Activated effector memory CD4-positive, alpha-beta T cell treated with Interleukin-2 at 50 U/mL for 16 hours (primary cell): ENCODE results near the gene CUEDC1.
"Not testable (repeated sequence)": the region's sequence is repeated elsewhere in the genome, so short reads cannot be mapped to it uniquely, and the experiment has no call there.

Experiments
- DNase-seq: peaks from one replicate; pipeline ENCODE4 v3.0.0-alpha.2; 2020

Gene CUEDC1

GRCh38 chr17:57984936-57985674, 29.9 kb upstream of the CUEDC1 start:
- DNase-seq = no peak

GRCh38 chr17:57984261-57984890, 29.2 kb upstream of the CUEDC1 start:
- DNase-seq = no peak

GRCh38 chr17:57983446-57983845, 28.2 kb upstream of the CUEDC1 start:
- DNase-seq = no peak

GRCh38 chr17:57982452-57983170, 27.4 kb upstream of the CUEDC1 start:
- DNase-seq = no peak

- no peak for DNase-seq
Measured at GRCh38 chr17:57980522-57980921, 25.3 kb upstream of the CUEDC1 start.

GRCh38 chr17:57979076-57979475, 23.9 kb upstream of the CUEDC1 start:
- no peak for DNase-seq

- no peak for DNase-seq
Measured at GRCh38 chr17:57976594-57976993, 21.4 kb upstream of the CUEDC1 start.

- DNase-seq = no peak
Measured at GRCh38 chr17:57975044-57975443, 19.8 kb upstream of the CUEDC1 start.

- not testable (repeated sequence) for DNase-seq
Measured at GRCh38 chr17:57974053-57974824, 19.0 kb upstream of the CUEDC1 start.

- DNase-seq = no peak
Measured at GRCh38 chr17:57972151-57972550, 16.9 kb upstream of the CUEDC1 start.

GRCh38 chr17:57971572-57971971, 16.4 kb upstream of the CUEDC1 start:
- DNase-seq = no peak

- DNase-seq = no peak
Measured at GRCh38 chr17:57970710-57971109, 15.5 kb upstream of the CUEDC1 start.

- DNase-seq = no peak
Measured at GRCh38 chr17:57968456-57968855, 13.2 kb upstream of the CUEDC1 start.

- DNase-seq = no peak
Measured at GRCh38 chr17:57966875-57967274, 11.7 kb upstream of the CUEDC1 start.

- DNase-seq = no peak
Measured at GRCh38 chr17:57966246-57966645, 11.0 kb upstream of the CUEDC1 start.

GRCh38 chr17:57965521-57966160, 10.4 kb upstream of the CUEDC1 start:
- DNase-seq = no peak

- DNase-seq = no peak
Measured at GRCh38 chr17:57963149-57963511, 7.9 kb upstream of the CUEDC1 start.

GRCh38 chr17:57962279-57963148, 7.3 kb upstream of the CUEDC1 start:
- DNase-seq = no peak

GRCh38 chr17:57959929-57960328, 4.7 kb upstream of the CUEDC1 start:
- no peak for DNase-seq

GRCh38 chr17:57958391-57958790, 3.2 kb upstream of the CUEDC1 start:
- not testable (repeated sequence) for DNase-seq

- DNase-seq = no peak
Measured at GRCh38 chr17:57957886-57958285, 2.7 kb upstream of the CUEDC1 start.
